ENCODE results near the gene CHKA. TPM values are rescaled to one million over a fixed set of nuclear protein-coding genes. Genes with fewer than 3 reads are reported as not detected.

Gene CHKA
- total RNA-seq, 1 donor from 2014 or later = 18.2 TPM

GRCh38 chr11:68165601-68166000, 44.4 kb upstream of the CHKA start:
- Histone ChIP-seq H3K27me3 (no peaks in the 10 kb centered on the region), H3K4me3 (no peak overlapping the region), H3K27ac (no peak overlapping the region), H3K4me1 (no peaks in the 10 kb centered on the region), H3K36me3 (peaks cover 0 to 70% of the 10 kb centered on the region in 2 donors), H3K9me3 (no peaks in the 10 kb centered on the region)
- no peak for TF ChIP-seq CTCF (IDR thresholded peaks at IDR 0.05)
- no peak for TF ChIP-seq POLR2A (IDR thresholded peaks at IDR 0.05)
- no peak for TF ChIP-seq POLR2AphosphoS5 (IDR thresholded peaks at IDR 0.05; ENCODE audit: insufficient read depth in 1 of 2, low read depth in 1 of 2)
- DNase-seq (ENCODE audit: extremely low spot score in 2 of 2) = no peak
- intact Hi-C loops (cut with DNase I) = no loop called here

GRCh38 chr11:68164437-68164836, 43.2 kb upstream of the CHKA start:
- H3K4me3 ChIP-seq = no peak overlapping the region
- H3K9me3 ChIP-seq = no peaks in the 10 kb centered on the region
- H3K36me3 ChIP-seq = peaks cover 0 to 59% of the 10 kb centered on the region in 2 donors
- no peaks in the 10 kb centered on the region for H3K4me1 ChIP-seq
- TF ChIP-seq CTCF (IDR thresholded peaks at IDR 0.05) = no peak
- TF ChIP-seq POLR2AphosphoS5 (IDR thresholded peaks at IDR 0.05; ENCODE audit: insufficient read depth in 1 of 2, low read depth in 1 of 2) = no peak
- no peak for TF ChIP-seq POLR2A (IDR thresholded peaks at IDR 0.05)
- no peak for DNase-seq (ENCODE audit: extremely low spot score in 2 of 2)
- no peak overlapping the region for H3K27ac ChIP-seq
- intact Hi-C loops (cut with DNase I) = no loop called here
- no peaks in the 10 kb centered on the region for H3K27me3 ChIP-seq

- TF ChIP-seq POLR2AphosphoS5 (IDR thresholded peaks at IDR 0.05; ENCODE audit: insufficient read depth in 1 of 2, low read depth in 1 of 2) (no peak), POLR2A (IDR thresholded peaks at IDR 0.05) (no peak), CTCF (IDR thresholded peaks at IDR 0.05) (no peak)
- no peaks in the 10 kb centered on the region for H3K9me3 ChIP-seq
- no peak overlapping the region for H3K27ac ChIP-seq
- no peak for DNase-seq (ENCODE audit: extremely low spot score in 2 of 2)
- H3K4me3 ChIP-seq = no peak overlapping the region
- H3K27me3 ChIP-seq = no peaks in the 10 kb centered on the region
- intact Hi-C loops (cut with DNase I) = no loop called here
- H3K36me3 ChIP-seq = peaks cover 0 to 57% of the 10 kb centered on the region in 2 donors
- no peaks in the 10 kb centered on the region for H3K4me1 ChIP-seq
Measured at GRCh38 chr11:68163691-68164090, 42.5 kb upstream of the CHKA start.

- H3K36me3 ChIP-seq = peaks cover 0 to 35% of the 10 kb centered on the region in 2 donors
- no peak for DNase-seq (ENCODE audit: extremely low spot score in 2 of 2)
Measured at GRCh38 chr11:68160100-68160695, 39.0 kb upstream of the CHKA start.

More at GRCh38 chr11:68160100-68160695, 39.0 kb upstream of the CHKA start:
- Histone ChIP-seq H3K4me3 (no peak overlapping the region), H3K27me3 (no peaks in the 10 kb centered on the region), H3K9me3 (no peaks in the 10 kb centered on the region), H3K4me1 (no peaks in the 10 kb centered on the region), H3K27ac (no peak overlapping the region)
- intact Hi-C loops (cut with DNase I) = no loop called here
- TF ChIP-seq CTCF (IDR thresholded peaks at IDR 0.05) (no peak), POLR2AphosphoS5 (IDR thresholded peaks at IDR 0.05; ENCODE audit: insufficient read depth in 1 of 2, low read depth in 1 of 2) (no peak), POLR2A (IDR thresholded peaks at IDR 0.05) (no peak)

Data from vagina (tissue), 2 donors.